ENCODE measurements around the gene ATG9B.

GRCh38 chr7:151008143-151008510 is 16.2 kb downstream of the ATG9B start:
- TF ChIP-seq REST (IDR thresholded peaks at IDR 0.05; ENCODE audit: low read depth, low read length), result no peak
- no peak for TF ChIP-seq TAF1 (IDR thresholded peaks at IDR 0.05; ENCODE audit: borderline replicate concordance, low read depth, low read length)
- TF ChIP-seq CTCF (IDR thresholded peaks at IDR 0.05), result no peak
- TF ChIP-seq IRF3 (IDR thresholded peaks at IDR 0.05; ENCODE audit: low read depth, low read length), result no peak
- no peak for TF ChIP-seq ZBTB33 (IDR thresholded peaks at IDR 0.05; ENCODE audit: borderline replicate concordance, low read depth)
- no peak for TF ChIP-seq POLR2AphosphoS5 (IDR thresholded peaks at IDR 0.05; ENCODE audit: low read depth, low read length)
- no peak for TF ChIP-seq RCOR1 (IDR thresholded peaks at IDR 0.05; ENCODE audit: low read length)
- no peak for TF ChIP-seq RXRA (IDR thresholded peaks at IDR 0.05; ENCODE audit: borderline replicate concordance, low read depth)
- TF ChIP-seq EZH2phosphoT487 (IDR thresholded peaks at IDR 0.05; ENCODE audit: borderline replicate concordance, low read depth), result no peak
- no peak for TF ChIP-seq MXI1 (IDR thresholded peaks at IDR 0.05; ENCODE audit: low read depth, low read length)
- no peak for TF ChIP-seq RAD21 (IDR thresholded peaks at IDR 0.05; ENCODE audit: low read length)
- no peak for TF ChIP-seq GABPA (IDR thresholded peaks at IDR 0.05; ENCODE audit: low read depth)
- no peak for TF ChIP-seq EP300 (IDR thresholded peaks at IDR 0.05; ENCODE audit: borderline replicate concordance in 1 of 2, low read depth in 1 of 2, low read length in 1 of 2)
- no peak for TF ChIP-seq MEF2A (IDR thresholded peaks at IDR 0.05; ENCODE audit: borderline replicate concordance, low read depth)
